ENCODE measurements around the gene ANO9. TPM values are rescaled to one million over a fixed set of nuclear protein-coding genes. Genes with fewer than 3 reads are reported as not detected.

Gene ANO9
- total RNA-seq, 1 donor from 2014 or later: 0.07 TPM

DNA sequence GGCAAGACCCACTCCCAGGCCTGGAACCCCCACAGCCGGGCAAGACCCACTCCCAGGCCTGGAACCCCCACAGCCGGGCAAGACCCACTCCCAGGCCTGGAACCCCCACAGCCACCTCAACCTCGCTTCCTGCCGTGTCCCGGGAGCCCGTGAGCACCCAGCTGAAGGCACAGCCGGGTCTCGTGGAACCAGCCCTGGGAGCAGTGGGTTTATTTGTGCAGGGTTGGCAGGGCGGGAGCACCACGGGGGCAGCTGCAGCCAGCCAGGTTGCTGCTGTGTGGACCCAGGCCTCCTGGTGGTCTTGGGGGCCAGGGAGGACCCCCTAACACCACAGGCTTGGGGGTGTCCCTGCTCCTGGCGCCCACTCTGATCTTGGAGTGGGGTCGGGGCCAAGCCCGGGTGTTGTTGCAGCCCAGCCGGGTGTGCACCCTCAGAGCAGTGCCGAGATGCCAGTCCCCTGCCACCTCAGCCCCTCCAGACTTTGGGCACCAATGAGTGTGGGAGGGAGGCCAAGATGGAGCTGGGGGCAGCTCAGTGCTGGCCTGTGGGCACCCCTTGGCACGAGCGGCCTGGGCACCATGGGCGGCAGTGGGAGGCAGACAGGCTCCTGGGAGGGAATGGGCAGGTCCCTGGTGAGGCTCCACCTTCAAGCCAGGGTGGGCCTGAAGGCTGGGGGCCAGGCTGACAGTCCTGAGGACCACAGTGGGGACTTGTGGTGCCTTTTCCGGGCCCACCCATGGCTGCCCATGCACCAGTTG is 56.0 kb downstream of the ANO9 start:
- no peak for DNase-seq (ENCODE audit: low read depth, low spot score)

DNA sequence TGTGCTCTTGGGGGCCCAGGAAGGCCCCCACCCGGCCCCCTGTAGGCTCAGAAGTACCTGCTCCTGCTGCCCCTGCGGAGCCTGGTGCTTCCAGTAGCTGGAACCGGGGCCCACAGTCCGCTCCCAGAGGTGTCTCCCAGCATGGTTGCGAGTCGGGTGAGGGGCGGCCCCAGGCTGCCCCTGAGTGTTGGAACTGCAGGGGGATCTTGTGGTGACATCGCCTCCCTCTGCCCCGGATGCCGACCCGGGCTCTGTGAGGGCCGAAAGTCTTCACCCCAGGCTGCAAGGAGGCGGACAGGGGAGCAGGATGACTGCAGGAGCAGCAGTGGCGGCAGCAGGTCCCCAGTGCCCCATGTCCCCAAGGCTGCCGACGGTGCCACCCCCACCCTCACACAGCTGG is 57.3 kb downstream of the ANO9 start:
- DNase-seq (ENCODE audit: low read depth, low spot score): no peak

DNA sequence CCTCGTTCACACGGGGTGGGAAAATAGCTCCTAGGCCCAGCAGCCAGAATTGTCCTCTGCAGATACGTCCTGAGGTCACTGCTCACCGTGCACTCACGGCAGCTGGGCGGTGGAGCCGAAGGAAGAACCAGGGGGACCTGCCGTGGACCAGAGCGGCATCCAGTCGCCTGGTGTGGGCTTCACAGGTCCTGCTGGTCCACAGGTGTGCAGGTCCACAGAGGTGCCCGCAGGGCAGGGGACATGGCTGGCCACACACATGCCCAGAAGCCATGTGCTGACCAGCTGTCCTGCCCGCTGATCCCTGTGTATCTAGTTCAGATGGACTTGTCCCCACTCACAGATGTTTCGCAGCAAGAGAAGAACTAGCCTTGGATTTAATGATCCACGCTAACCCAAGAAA is 58.4 kb downstream of the ANO9 start:
- DNase-seq (ENCODE audit: low read depth, low spot score): no peak

DNA sequence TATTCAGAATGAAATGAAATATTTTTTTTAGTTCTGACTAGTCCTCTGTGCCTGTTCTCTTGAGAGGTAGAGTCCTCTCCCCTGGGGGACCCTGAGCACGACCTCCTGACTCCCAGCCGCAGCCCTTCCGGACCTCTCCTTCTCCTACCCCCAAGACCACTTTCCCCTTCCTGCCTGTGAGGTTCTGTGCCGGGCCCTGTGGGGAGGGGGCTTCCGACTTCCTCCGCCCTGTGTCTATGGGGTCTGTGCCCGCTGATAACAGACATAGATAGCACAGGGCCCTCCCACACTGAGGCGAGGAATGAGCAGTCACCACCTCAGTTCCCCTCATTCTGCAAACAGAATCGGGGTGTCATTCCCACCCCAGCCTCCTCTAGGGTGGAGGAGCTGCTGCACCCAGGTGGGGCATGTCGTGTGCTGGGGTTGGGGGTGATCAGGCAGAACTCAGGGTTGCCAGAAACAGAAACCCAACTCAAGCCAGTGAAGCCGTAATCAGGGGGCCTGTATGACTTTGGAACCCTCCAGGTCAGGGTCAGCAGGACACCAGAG is 59.7 kb downstream of the ANO9 start:
- DNase-seq (ENCODE audit: low read depth, low spot score): no peak

DNA sequence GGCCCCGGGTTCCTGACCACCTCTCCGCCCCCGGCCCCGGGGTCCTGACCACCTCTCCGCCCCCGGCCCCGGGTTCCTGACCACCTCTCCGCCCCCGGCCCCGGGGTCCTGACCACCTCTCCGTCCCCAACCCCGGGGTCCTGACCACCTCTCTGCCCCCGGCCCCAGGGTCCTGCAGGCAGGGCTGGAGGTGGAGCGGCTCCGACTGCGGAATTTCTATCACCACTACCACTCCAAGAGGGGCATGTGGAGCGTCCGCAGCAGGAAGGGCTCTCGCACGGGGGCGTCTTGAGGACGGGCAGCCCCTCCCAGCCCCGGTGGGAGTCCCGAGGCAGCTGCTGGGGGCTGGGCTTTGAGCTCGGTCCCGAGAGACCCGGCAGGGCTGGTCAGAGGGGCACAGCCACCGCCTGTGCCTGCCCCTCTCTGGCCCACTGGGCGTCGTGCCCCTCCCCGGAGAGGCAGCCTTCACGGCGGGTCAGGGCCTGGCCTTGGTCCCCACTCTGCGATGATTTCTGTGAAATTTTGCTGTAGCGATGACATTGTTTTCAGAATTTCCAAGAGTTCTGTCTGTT is 60.2 kb downstream of the ANO9 start:
- no peak for DNase-seq (ENCODE audit: low read depth, low spot score)

DNA sequence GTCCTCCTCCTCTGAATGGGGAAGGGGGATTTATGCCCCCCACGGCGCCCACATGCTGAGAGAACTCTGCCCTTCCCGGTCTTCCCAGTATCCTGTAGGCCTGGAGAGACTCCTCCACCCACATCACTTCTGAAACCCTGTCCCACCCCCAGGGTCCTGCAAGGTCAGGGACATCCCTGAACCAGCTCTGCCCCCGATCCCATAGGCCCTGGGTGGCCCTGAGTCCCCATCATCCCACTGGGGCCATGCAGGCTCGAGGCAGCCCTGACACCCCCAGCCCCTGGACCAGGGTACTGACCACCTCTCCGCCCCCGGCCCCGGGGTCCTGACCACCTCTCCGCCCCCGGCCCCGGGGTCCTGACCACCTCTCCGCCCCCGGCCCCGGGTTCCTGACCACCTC is 60.8 kb downstream of the ANO9 start:
- no peak for DNase-seq (ENCODE audit: low read depth, low spot score)

DNA sequence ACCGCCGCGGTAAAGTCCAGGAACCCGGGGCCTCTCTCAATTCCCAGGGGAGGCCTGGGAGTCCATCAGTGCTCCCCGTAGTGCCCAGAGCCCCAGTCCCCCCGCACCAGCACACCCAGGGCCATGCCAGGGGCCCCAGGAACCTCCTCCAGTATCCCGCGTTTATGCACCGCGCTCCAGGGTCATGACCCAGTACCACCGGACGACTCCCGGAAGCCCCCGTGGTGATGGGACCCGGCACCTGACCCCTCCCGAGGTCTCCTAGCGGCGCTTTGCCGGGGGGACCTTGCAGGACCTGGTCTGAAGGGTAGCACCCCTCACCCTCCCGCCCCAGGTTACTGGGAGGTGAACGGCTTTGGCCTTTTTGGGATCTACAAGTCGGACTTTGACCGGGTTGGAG is 61.3 kb downstream of the ANO9 start:
- DNase-seq (ENCODE audit: low read depth, low spot score): no peak

DNA sequence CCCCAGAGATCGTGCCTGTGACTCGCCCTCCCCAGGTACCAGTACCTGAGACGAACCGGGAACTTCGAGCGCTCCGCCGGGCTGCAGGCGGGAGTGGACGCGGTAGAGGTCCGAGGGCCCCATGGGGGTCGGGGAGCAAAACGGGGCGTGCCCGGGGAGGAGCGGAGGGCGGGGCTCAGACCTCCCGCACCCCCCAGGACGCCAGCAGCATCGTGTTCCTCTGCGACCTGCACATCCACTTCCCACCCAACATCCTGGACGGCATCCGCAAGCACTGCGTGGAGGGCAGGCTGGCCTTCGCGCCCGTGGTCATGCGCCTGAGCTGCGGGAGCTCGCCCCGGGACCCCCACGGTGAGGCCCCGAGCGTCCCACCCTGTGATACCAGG is 61.7 kb downstream of the ANO9 start:
- DNase-seq (ENCODE audit: low read depth, low spot score): no peak

DNA sequence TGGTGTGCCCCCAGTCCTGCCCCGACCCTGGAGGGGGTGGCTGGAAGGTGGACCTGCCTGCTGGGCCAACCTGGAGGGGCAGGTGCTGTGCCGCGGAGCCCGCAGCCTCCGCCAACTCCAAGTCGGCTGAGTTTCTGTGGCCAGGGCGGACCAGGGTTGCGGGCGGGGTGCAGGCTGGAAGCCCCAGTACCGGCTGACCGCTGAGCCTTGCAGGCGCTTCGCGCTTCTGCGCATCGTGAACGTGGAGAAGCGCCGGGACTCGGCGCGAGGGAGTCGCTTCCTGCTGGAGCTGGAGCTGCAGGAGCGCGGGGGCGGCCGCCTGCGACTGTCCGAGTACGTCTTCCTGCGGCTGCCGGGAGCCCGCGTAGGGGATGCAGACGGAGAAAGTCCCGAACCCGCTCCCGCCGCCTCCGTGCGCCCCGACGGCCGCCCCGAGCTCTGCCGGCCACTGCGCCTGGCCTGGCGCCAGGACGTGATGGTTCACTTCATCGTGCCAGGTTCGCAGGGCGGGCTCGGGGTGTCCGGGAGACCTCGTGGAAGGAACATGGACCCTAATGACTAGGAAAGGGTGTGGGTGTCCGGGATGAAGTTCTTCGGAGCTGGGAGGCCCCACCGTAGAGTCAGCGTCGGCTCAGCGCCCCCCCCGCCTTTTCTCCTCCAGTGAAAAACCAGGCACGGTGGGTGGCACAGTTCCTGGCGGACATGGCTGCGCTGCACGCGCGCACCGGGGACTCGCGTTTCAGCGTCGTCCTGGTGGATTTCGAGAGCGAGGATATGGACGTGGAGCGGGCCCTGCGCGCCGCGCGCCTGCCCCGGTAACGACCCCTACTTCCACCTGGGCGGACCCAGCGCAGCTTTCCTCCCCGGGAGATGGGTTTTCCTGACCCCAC is 62.4 kb downstream of the ANO9 start:
- DNase-seq (ENCODE audit: low read depth, low spot score): no peak

DNA sequence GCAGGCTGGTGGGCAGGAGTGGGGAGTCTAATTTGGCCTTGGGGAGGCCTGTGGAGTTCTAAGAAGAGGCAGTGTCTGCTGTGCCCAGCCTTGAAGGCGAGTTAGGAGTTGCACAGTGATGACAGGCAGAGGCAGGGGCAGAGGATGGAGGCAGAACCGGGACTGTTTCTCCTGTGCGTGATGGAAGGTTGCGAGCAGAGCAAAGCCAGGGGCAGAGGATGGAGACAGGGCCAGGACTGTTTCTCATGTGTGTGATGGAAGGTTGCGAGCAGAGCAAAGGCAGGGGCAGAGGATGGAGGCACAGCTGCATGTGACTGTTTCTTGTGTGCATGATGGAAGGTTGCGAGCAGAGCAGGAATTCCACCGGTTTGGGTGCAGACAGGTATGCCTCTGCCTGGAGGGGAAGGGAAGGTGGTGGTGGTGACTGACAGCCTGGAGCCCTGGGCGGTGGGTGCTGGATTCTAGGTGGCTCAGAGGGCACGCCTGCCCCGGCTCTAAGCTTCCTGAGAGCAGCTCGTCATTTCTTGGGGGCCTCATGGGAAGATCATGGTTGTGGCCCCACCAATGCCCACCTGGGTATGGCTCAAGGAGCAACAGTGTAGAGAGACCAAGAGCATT is 63.8 kb downstream of the ANO9 start:
- DNase-seq (ENCODE audit: low read depth, low spot score): no peak

DNA sequence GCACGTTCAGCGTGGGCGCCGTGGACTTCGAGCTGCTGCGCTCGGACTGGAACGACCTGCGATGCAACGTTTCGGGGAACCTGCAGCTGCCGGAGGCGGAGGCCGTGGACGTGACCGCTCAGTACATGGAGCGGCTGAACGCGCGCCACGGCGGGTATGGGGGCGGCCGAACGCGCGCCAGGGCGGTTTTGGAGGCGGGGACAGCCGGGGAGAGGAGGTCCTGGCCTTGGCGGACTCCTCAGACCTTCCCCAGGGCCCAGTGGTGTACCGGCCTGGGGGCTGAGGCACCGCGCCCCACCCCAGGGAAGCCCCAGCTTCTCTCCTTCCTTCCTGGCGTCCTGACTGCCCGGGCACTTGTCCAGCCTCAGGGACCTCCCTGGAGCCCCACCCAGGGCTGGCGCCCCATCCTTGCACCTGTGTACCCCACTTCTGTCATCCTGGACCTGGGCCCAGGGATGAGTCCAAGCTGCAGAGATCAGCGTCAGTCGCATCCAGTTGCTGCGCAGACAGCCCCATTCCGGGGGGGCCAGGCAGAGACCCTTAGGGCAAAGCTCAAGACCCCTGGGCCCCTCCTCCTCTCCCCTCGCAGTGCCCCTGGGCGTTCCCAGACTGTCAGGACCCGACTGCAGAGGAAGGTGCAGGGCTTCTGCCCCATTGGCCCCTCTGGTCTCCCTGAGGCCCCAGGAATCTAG is 64.5 kb downstream of the ANO9 start:
- DNase-seq (ENCODE audit: low read depth, low spot score): no peak

DNA sequence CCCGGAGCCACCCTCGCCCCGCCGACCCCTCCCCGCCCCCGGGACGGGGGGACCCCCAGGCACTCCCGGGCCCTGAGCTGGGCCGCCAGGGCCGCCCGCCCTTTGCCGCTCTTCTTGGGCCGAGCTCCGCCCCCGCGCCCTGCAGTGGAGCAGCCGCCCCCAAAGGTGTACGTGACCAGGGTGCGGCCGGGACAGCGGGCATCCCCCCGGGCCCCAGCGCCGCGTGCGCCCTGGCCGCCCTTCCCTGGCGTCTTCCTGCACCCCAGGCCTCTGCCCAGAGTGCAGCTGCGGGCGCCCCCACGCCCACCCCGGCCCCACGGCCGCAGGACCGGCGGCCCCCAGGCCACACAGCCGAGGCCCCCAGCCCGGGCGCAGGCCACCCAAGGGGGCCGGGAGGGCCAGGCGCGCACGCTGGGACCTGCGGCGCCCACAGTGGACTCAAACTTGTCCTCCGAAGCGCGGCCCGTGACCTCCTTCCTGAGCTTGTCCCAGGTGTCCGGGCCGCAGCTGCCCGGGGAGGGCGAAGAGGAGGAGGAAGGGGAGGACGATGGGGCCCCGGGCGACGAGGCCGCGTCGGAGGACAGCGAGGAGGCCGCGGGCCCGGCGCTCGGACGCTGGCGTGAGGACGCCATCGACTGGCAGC is 65.2 kb downstream of the ANO9 start:
- DNase-seq (ENCODE audit: low read depth, low spot score): no peak

DNA sequence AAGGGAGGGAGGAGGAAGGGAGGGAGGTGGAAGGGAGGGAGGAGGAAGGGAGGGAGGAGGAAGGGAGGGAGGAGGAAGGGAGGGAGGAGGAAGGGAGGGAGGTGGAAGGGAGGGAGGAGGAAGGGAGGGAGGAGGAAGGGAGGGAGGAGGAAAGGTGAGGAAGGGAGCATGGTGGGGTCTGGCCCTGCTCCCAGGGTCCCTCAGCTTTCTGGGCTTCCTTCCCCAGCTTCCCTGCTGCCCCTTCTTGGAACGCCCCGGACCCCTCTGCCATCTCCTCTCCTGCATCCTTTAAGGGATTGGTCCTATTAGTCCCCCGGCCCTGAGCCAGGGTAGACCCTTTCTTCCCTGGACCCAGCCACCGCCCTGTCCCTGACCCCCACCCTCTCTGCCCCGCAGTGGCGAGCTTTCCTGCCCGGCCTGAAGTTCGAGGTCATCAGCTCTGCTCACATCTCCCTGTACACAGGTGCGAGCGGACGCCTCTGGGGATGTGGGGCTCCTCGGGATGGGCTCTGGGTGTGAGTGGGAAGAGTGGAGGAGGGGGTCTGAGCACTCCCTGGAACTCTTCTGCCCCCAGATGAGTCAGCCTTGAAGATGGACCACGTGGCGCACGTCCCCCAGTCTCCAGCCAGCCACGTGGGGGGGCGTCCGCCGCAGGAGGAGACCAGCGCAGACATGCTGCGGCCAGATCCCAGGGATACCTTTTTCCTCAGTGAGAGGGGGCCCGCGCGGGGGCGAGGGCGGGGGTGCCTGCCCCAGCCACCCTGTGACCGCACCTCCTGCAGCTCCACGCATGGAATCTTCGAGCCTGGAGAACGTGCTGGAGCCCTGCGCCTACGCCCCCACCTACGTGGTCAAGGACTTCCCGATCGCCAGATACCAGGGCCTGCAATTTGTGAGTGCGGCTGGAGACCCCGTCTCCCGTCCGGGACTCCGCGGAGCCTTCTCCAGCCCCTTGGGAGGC is 66.5 kb downstream of the ANO9 start:
- no peak for DNase-seq (ENCODE audit: low read depth, low spot score)

DNA sequence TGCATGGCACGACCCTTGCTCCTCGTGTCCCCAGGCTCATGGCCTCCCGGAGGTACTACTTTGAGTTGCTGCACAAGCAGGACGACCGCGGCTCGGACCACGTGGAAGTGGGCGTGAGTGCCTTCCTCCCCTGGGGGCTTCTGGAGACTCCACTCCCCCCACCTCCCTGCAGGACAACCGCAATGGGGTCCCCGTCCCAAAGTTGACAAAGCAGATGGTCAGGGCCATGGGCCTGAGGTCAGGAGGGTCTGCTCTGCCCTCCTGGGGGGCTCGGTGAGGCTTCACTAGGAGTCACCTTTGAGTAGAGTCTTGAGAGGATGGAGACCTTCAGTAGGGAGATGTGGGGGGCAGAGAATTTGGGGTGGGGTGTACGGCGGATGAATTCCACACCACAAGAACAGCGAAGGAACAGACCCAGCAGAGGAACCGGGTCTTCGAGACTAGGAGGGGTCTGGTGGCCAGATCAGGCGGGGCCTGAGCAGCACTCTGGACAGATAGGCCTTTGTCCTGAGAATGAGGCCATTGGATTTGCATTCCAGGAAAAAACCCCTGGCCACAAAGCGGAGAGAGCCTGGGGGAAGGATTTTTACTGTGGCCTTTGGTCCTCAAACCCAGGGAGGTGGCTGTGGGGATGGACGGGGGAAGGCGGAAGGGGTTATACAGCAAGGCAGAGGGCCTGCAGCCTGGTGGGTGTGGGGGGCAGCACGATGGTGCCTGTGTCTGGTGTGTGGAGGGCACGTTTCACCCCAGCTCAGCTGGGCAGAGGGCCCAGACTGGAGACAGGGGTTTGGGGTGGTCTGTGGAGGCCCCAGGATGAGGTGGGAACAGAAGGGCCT is 67.9 kb downstream of the ANO9 start:
- DNase-seq (ENCODE audit: low read depth, low spot score): no peak

DNA sequence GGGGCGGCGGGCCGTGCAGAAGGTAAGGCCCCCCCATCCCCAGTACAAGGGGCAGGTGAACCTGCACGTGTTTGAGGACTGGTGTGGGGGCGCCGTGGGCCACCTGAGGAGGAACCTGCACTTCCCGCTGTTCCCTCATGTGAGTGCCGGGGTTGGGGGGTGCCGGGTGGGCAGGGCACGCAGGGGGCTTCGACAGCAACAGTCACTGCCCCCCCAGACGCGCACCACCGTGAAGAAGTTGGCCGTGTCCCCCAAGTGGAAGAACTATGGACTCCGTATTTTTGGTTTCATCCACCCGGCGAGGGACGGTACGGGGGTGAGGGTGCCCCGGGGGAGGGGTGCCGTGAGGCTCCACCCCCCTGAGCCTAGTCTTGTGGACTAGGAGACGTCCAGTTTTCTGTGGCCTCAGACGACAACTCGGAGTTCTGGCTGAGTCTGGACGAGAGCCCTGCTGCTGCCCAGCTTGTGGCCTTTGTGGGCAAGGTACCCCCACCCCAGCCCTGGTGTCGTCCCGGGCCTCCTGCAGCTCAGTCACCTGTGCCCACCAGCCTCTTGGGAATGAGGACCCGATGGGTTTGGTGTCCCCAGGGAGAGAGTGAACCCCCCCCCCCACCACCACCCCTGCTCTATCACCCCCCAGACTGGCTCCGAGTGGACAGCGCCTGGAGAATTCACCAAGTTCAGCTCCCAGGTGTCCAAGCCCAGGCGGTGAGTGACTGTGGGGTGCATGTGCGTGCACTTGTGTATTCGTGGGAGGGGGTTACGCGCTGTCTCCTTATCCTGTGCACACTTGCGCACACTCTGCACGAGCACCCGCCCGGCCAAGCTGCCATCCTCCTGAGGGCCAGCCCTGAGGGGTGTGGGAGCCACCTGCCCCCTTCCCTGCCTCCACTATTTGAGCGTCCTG is 68.7 kb downstream of the ANO9 start:
- DNase-seq (ENCODE audit: low read depth, low spot score): no peak

DNA sequence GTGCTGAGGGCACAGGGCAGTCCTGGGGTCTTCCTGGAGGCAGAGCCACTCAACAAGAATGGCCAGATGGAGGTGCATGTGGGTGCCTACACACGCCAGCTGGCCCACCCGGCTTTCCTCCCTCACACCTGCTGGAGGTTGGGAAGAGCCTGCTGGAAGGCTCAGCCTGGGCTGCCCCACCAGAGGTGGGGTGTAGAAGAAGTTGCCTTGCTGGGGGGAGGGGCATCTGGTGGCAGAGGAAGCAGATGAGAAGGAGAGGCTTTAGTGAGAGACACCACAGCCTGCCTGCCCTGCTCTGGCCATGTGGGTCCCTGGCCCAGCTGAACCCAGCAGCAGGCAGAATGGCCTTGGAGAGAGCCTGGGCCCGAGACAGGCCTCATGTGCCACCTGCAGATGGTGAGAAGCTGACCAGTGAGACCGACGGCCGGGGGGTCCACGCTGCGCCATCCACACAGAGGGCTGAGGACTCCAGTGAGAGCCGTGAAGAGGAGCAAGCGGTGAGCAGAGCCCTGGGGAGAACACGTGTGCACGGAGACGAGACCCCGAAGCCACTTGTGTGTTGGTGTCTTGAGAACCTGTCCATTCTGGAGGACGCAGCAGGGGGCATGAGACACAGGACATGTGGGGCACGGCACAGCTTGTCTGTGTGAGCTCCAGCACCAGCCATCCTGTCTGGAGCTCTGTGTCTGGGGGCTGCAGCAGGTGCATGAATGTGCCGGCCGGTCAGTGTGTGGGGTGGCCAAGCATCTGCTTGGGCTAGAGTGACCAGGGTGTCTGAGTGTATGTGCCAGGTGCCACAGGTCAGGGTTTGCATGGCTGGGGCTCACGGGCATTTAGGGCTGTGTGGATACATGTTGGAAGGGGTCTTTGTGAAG is 69.9 kb downstream of the ANO9 start:
- DNase-seq (ENCODE audit: low read depth, low spot score): no peak

DNA sequence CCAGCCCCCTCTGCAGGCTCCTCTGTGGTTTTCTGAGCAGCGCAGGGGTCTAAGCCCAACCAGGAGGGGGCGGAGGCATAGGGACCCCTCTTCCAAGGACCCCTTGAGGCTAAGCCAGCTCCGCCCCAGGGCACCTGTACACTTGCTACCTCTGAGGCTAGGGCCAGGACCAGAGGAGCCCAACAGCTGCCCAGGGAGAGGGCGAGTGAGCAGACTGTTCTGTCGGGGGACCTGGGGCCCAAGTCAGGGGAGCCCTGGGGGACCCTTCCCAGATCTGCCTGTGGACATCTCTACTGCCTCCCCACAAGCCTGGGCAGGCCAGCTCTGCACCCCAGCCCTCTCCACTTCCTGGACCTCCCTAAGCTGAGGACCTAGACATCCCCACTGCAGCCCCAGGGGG is 70.8 kb downstream of the ANO9 start:
- no peak for DNase-seq (ENCODE audit: low read depth, low spot score)
